ENCODE measurements around the gene RREB1.

- no peak for TF ChIP-seq CTCF (conservative IDR thresholded peaks at IDR 0.05; ENCODE audit: low read depth, low read length)
- no peak for TF ChIP-seq MXI1 (IDR thresholded peaks at IDR 0.05; ENCODE audit: borderline replicate concordance, low read depth, low read length)
- no peak for TF ChIP-seq MAZ (IDR thresholded peaks at IDR 0.05; ENCODE audit: borderline replicate concordance, low read depth, low read length)
Measured at GRCh38 chr6:7239590-7239948, 131.8 kb downstream of the RREB1 start.
